Sigmoid colon (tissue), 4 donors: ENCODE results near the gene CNKSR2.

Experiments used
- EP300 ChIP-seq, 4 donors: sonication (generic); formaldehyde crosslinking; IDR thresholded peaks; one replicate each; pipeline ENCODE4 v1.6.1; 2017; ENCODE audit warnings: antibody characterized with exemption in 4 of 4
- POLR2AphosphoS5 ChIP-seq, 4 donors: sonication (generic); formaldehyde crosslinking; IDR thresholded peaks; one replicate each; pipeline ENCODE4 v1.6.1; 2017; ENCODE audit warnings: antibody characterized with exemption in 4 of 4
- TF ChIP-seq, protein P1 (sequence below), 4 experiments: fragments of 450-650 bp in 3 of 4; fragments of 200-600 bp in 1 of 4; IDR thresholded peaks; one replicate each; pipeline ENCODE4 v1.5.1; 2016 to 2019; ENCODE audit warnings: antibody characterized with exemption in 4 of 4, mild to moderate bottlenecking in 3 of 4, moderate library complexity in 2 of 4

DNA sequence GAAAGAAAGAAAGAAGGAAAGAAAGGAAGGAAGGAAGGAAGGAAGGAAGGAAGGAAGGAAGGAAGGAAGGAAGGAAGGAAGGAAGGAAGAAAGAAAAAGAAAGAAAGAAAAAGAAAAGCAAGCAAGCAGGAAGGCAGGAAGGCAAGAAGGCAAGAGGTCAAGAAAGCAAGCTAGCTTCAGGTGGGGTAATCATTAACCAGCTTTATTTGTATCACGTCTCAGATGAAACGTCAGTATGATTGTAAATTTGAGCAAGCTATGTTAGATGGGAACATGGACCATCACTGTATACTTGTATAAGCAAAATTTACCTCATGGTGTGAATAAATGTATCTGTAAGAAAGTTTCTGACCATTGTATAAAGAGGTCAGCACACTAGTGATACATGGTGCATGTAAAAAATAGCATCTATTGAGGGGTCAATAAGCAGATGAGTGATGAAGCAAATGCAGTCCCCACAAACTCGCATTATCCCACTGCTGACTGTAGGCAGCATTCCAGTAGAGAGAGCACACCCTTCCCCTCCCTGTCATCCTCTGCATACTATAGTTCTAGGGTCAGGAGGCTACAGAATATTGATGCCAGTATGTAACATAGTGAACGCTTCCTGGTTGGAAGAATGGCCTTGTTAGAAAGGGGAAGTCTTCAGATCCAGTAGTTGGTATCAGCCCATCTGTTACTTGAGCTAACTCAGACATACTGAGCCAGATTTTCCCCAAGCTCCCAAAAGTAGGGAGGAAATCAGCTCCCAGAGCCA is 300.4 kb downstream of the CNKSR2 start:
- TF ChIP-seq EP300 (IDR thresholded peaks at IDR 0.05) (no peak), POLR2AphosphoS5 (IDR thresholded peaks at IDR 0.05) (no peak)
- TF ChIP-seq, protein P1, sequence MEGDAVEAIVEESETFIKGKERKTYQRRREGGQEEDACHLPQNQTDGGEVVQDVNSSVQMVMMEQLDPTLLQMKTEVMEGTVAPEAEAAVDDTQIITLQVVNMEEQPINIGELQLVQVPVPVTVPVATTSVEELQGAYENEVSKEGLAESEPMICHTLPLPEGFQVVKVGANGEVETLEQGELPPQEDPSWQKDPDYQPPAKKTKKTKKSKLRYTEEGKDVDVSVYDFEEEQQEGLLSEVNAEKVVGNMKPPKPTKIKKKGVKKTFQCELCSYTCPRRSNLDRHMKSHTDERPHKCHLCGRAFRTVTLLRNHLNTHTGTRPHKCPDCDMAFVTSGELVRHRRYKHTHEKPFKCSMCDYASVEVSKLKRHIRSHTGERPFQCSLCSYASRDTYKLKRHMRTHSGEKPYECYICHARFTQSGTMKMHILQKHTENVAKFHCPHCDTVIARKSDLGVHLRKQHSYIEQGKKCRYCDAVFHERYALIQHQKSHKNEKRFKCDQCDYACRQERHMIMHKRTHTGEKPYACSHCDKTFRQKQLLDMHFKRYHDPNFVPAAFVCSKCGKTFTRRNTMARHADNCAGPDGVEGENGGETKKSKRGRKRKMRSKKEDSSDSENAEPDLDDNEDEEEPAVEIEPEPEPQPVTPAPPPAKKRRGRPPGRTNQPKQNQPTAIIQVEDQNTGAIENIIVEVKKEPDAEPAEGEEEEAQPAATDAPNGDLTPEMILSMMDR (IDR thresholded peaks at IDR 0.05), result no peak
